GM18505 (cell line): ENCODE results near the gene SORCS2.

ENCODE experiments used
- ATAC-seq: cut with Tn5 transposase; IDR thresholded peaks from one replicate; pipeline ENCODE4 v1.9.1; 2021; ENCODE audit not compliant: unreplicated experiment
- POLR2A ChIP-seq: IDR thresholded peaks from 4 replicates; pipeline ENCODE4 v1.6.1; 2011; ENCODE audit warnings: borderline replicate concordance; ENCODE audit not compliant: insufficient read depth, insufficient read length; ENCODE audit errors: extremely low read depth

The SORCS2 gene

DNA sequence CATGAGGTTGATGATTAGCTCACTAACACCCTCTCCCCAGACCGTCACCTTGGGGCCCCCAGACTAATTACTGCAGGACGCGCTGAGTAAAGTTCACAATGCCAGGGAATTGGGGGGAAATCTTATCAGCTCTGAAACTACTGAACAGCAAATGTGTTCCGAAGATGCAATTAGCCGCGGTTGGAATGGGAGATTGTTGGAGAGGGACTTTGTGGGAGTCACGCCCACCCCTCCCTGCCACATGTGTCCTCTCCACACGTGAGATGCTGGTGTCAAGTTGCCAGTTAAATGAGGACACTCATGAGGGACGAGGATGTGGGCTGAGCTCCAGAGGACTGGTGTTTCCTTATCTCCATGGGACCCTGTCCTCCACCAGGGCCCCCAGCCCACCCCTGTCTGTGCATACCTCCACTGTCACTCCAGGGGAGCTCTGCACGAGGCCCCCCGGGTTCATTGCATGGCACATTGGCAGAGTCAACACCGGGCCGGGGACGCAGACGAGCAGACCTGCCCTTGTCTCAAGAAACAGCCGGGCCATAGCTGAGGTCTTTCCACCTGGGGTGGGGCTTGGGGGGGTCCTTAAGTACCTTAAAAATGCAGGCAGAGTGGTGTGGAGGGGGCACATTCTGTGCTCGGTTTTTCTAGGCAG is 417.8 kb downstream of the SORCS2 start:
- no peak for ATAC-seq
- no peak for TF ChIP-seq POLR2A

- no peak for ATAC-seq
These were observed 418.5 kb downstream of the SORCS2 start for GRCh38 chr4:7610841-7611240.

DNA sequence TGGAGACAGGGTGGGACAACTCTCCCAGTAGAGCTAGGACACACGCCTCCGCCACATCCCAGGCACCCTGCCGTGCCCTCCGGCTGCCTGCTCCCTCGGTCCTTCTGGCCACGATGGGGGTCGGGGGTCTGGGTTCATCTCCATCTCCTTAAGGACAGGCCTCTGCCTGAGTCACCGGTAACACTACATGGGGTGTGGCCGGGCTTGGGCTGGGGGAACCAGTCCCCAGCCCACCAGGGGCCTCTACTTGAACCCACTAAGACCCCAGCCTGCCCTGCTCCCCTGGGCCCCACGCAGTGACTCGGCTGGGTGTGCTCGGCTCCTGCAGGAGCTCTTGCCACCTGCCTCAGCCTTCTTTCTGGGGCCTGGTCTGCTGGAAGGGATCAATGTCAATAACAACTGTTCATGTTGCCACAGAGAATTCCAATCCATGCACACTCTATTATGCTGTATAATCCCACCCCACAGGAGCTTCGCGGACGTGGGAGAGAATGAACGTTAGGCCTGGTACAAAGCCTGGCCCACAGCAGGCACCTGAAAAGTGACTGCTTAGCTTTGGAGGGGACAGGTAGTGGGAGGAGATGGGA is 420.1 kb downstream of the SORCS2 start:
- TF ChIP-seq POLR2A, result no peak
- ATAC-seq, result no peak

More at GRCh38 chr4:7610841-7611240, 418.5 kb downstream of the SORCS2 start:
- TF ChIP-seq POLR2A, result no peak

DNA sequence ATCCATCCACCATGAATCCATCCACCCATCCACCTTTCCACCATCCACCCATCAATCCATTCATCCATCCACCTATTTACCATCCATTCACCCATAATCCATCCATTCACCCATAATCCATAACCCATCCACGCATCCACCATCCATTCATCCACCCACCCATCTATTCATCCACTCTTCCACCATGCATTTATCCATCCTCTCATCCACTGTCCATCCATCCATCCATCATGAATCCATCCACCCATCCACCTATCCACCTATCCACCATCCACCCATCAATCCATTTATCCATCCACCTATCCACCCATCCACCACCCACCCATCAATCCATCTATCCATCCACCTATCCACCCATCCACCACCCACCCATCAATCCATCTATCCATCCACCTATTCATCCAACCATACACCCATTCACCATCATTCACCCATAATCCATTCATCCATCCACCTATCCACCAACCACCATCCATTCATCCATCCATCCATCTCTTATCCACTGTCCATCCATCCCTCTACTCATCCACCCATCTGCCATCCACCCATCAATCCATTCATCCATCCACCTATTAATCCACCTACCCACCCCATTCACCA is 422.1 kb downstream of the SORCS2 start:
- no peak for ATAC-seq
- no peak for TF ChIP-seq POLR2A

DNA sequence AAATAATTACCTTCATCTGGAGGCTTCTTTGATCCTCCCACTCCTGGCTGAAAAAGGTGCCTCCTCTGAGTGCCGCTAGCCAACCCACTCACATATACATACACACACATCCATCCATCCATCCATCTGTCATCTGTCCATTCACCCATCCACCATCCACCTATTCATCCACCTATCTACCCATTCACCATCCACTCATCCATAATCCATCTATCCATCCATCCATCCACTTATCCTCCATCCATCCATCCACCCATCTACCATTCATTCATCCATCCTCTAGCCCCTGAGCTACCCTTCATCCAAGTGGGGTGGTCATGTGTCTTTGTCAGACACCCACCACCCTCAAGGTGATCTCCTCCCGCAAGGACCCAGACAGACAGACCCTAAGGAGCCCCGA is 423.9 kb downstream of the SORCS2 start:
- TF ChIP-seq POLR2A, result no peak
- no peak for ATAC-seq

DNA sequence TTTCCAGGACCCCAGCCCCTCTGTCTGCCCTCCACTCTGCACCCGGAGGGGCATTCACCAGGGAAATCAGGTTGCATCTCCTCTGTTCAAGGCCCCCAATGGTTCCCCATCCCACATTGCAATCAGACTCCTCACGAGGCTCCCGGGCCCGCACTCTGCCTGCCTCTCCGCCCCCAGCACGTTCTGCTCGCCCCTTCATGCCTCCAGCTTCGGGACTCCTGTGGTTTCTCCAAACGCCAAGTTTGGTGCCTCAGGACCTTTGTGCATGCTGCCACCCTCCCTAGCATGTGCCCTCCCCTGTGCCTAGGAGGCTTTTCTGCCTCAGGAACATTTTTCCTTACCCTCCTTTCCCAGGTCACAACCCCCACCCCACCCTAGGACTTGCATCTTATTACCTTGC is 426.0 kb downstream of the SORCS2 start:
- no peak for TF ChIP-seq POLR2A
- no peak for ATAC-seq

DNA sequence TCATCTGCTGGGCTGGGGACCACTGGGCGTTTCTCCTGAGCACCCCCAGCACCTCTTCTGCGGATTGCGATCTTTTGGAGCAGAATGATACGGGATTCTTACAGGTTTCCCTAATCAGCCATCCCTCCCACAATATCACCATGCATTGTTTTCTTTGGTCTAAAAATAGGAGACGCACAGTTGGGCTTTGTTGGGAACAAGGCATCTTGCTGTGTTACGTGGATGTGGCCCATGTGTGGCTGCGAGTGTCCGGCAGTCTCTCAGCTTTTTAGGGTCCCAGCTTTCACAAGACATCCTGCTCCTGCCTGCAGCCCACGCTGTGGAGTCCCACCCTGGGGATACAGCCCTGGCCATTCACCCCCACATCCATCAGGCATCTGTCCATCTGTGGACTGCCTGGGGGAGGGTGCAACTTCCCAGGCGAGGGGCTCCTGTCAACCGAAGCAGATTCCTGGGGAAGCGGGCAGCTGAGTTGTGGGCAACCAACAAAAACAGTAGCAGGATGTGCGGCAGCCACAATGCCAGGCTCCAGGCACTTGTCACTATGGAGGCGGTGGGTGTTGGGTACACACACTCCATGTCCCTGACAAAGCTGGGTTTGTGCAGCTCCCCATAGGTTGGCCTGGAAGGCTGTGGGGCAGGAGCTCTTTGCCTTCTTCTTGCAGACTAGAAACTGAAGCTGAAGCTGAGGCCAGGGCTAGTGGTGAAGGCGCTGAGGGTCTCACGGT is 427.9 kb downstream of the SORCS2 start:
- no peak for ATAC-seq

GRCh38 chr4:7620814-7621176 is 428.5 kb downstream of the SORCS2 start:
- no peak for ATAC-seq
- no peak for TF ChIP-seq POLR2A

More for the DNA sequence above, 427.9 kb downstream of the SORCS2 start:
- TF ChIP-seq POLR2A, result no peak

GRCh38 chr4:7621252-7622035 is 429.1 kb downstream of the SORCS2 start:
- TF ChIP-seq POLR2A, result no peak
- ATAC-seq, result no peak

GRCh38 chr4:7622371-7622770 is 430.0 kb downstream of the SORCS2 start:
- no peak for ATAC-seq
- TF ChIP-seq POLR2A, result no peak

- no peak for ATAC-seq
- TF ChIP-seq POLR2A, result no peak
These were observed 431.1 kb downstream of the SORCS2 start for GRCh38 chr4:7623468-7623867.

- TF ChIP-seq POLR2A, result no peak
- no peak for ATAC-seq
These were observed 432.1 kb downstream of the SORCS2 start for GRCh38 chr4:7624396-7624980.

DNA sequence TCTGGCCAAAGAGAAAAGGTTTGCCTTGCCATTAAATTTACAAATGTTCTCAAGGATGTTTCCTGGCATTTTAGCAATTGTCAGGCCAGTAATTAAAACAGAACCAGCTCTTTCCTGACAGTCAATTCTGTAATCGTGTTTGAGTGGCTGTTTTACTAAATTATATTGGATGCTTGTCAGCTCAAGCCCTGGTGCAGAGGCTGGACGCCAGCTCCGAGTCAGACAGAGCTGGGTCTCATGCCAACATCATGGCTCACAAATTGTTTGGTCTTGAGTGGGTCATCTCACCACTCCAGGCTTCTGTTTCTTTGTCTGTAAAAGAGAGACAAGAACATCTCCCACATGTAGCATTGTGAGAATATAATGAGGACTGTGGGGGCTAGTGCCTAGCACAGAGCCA is 432.7 kb downstream of the SORCS2 start:
- TF ChIP-seq POLR2A, result no peak
- no peak for ATAC-seq

GRCh38 chr4:7626531-7626930 is 434.2 kb downstream of the SORCS2 start:
- no peak for TF ChIP-seq POLR2A
- no peak for ATAC-seq
